Measurements from ENCODE around the gene WFDC6.

GRCh38 chr20:45575931-45576330, 36.6 kb upstream of the WFDC6 start:
- TF ChIP-seq ZNF274 (IDR thresholded peaks at IDR 0.05; ENCODE audit: borderline replicate concordance, extremely low read depth, low read length) (no peak), CTCF (IDR thresholded peaks at IDR 0.05; ENCODE audit: control extremely low read depth in 1 of 3, insufficient read depth in 1 of 3, low read depth in 1 of 3, low read length in 3 of 3) (no peak), ATF3 (IDR thresholded peaks at IDR 0.05; ENCODE audit: insufficient read depth, low read depth, low read length) (no peak)
